B cell (primary cell): ENCODE data around the gene CD68.
A peak's percentile ranks its signal among the peaks of the same experiment; 100 is the strongest.

Experiments
- EZH2 ChIP-seq: IDR thresholded peaks from 2 replicates; pipeline ENCODE4 v1.6.1; 2012; ENCODE audit warnings: borderline replicate concordance, low read depth, mild to moderate bottlenecking, moderate library complexity, low read length; ENCODE audit not compliant: insufficient read depth, poor library complexity, severe bottlenecking
- TF ChIP-seq, protein P1 (sequence below): fragments of 200-600 bp; IDR thresholded peaks from one replicate; pipeline ENCODE4 v1.8.0; 2022; ENCODE audit warnings: antibody characterized with exemption, mild to moderate bottlenecking

DNA sequence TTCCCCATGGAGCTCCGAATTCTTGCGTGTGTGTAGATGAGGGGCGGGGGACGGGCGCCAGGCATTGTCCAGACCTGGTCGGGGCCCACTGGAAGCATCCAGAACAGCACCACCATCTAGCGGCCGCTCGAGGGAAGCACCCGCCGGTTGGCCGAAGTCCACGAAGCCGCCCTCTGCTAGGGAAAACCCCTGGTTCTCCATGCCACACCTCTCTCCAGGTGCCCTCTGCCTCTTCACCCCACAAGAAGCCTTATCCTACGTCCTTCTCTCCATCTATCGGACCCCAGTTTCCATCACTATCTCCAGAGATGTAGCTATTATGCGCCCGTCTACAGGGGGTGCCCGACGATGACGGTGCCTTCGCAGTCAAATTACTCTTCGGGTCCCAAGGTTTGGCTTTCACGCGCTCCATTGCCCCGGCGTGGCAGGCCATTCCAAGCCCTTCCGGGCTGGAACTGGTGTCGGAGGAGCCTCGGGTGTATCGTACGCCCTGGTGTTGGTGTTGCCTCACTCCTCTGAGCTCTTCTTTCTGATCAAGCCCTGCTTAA, 18.3 kb upstream of the CD68 start:
- TF ChIP-seq, protein P1, sequence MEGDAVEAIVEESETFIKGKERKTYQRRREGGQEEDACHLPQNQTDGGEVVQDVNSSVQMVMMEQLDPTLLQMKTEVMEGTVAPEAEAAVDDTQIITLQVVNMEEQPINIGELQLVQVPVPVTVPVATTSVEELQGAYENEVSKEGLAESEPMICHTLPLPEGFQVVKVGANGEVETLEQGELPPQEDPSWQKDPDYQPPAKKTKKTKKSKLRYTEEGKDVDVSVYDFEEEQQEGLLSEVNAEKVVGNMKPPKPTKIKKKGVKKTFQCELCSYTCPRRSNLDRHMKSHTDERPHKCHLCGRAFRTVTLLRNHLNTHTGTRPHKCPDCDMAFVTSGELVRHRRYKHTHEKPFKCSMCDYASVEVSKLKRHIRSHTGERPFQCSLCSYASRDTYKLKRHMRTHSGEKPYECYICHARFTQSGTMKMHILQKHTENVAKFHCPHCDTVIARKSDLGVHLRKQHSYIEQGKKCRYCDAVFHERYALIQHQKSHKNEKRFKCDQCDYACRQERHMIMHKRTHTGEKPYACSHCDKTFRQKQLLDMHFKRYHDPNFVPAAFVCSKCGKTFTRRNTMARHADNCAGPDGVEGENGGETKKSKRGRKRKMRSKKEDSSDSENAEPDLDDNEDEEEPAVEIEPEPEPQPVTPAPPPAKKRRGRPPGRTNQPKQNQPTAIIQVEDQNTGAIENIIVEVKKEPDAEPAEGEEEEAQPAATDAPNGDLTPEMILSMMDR: peak; percentile 80
- TF ChIP-seq EZH2: no peak
